SK-N-SH treated with all-trans-retinoic acid at 6 μM for 48 hours (cell line): ENCODE results near the gene ZNF583.

Source experiments
- ATAC-seq: fragments of 200-7000 bp; cut with Tn5 transposase; 3 replicates; pipeline ENCODE4 v1.9.1; 2020; ENCODE audit warnings: mild to moderate bottlenecking, moderate library complexity
- ARNTL ChIP-seq: fragments of 450-650 bp; formaldehyde crosslinking; IDR thresholded peaks from 2 replicates; pipeline ENCODE4 v1.5.0; 2020; ENCODE audit warnings: low read depth, mild to moderate bottlenecking, moderate library complexity, borderline replicate concordance
- BACH2 ChIP-seq: fragments of 250-450 bp; sonication (Bioruptor Pico); IDR thresholded peaks from 2 replicates; pipeline ENCODE4 v1.9.0; 2021; ENCODE audit warnings: mild to moderate bottlenecking, borderline replicate concordance
- CREB5 ChIP-seq: fragments of 250-450 bp; sonication (Bioruptor Pico); IDR thresholded peaks from 2 replicates; pipeline ENCODE4 v1.5.1; 2020; ENCODE audit warnings: low read depth, mild to moderate bottlenecking, moderate library complexity
- CSDC2 ChIP-seq: fragments of 250-450 bp; sonication (Bioruptor Pico); IDR thresholded peaks from 2 replicates; pipeline ENCODE4 v1.5.0; 2020; ENCODE audit warnings: mild to moderate bottlenecking, moderate library complexity
- ESRRG ChIP-seq: fragments of 250-450 bp; sonication (Bioruptor Pico); IDR thresholded peaks from 2 replicates; pipeline ENCODE4 v1.6.1; 2021; ENCODE audit warnings: mild to moderate bottlenecking
- GLIS3 ChIP-seq: fragments of 250-450 bp; sonication (Bioruptor Pico); IDR thresholded peaks from 2 replicates; pipeline ENCODE4 v1.5.0; 2020; ENCODE audit warnings: mild to moderate bottlenecking, moderate library complexity
- RARB ChIP-seq: fragments of 250-450 bp; sonication (Bioruptor Pico); IDR thresholded peaks from 2 replicates; pipeline ENCODE4 v1.8.0; 2021; ENCODE audit warnings: mild to moderate bottlenecking, moderate library complexity
- SNAI2 ChIP-seq: fragments of 250-450 bp; sonication (Bioruptor Pico); IDR thresholded peaks from 2 replicates; pipeline ENCODE4 v1.5.0; 2020; ENCODE audit warnings: mild to moderate bottlenecking, moderate library complexity
- TCF4 ChIP-seq: fragments of 250-450 bp; sonication (Bioruptor Pico); IDR thresholded peaks from 2 replicates; pipeline ENCODE4 v1.8.0; 2021; ENCODE audit warnings: mild to moderate bottlenecking, moderate library complexity, borderline replicate concordance
- TOX ChIP-seq: fragments of 250-450 bp; sonication (Bioruptor Pico); IDR thresholded peaks from 2 replicates; pipeline ENCODE4 v1.8.0; 2021; ENCODE audit warnings: mild to moderate bottlenecking, moderate library complexity, borderline replicate concordance
- TSHZ2 ChIP-seq: fragments of 250-450 bp; sonication (Bioruptor Pico); IDR thresholded peaks from 2 replicates; pipeline ENCODE4 v1.5.0; 2020; ENCODE audit warnings: mild to moderate bottlenecking, moderate library complexity
- ZC3H10 ChIP-seq: fragments of 250-450 bp; sonication (Bioruptor Pico); IDR thresholded peaks from 2 replicates; pipeline ENCODE4 v1.5.1; 2021; ENCODE audit warnings: mild to moderate bottlenecking, moderate library complexity
- ZFP3 ChIP-seq: fragments of 250-450 bp; sonication (Bioruptor Pico); IDR thresholded peaks from 2 replicates; pipeline ENCODE4 v1.5.0; 2020; ENCODE audit warnings: mild to moderate bottlenecking, moderate library complexity
- ZFP30 ChIP-seq: fragments of 450-650 bp; formaldehyde crosslinking; IDR thresholded peaks from 2 replicates; pipeline ENCODE4 v1.5.0; 2022; ENCODE audit warnings: mild to moderate bottlenecking, moderate library complexity
- ZNF565 ChIP-seq: fragments of 450-650 bp; formaldehyde crosslinking; conservative IDR thresholded peaks from 2 replicates; pipeline ENCODE4 v1.5.0; 2020; ENCODE audit warnings: low read depth, mild to moderate bottlenecking, moderate library complexity
- ZNF70 ChIP-seq: fragments of 450-650 bp; formaldehyde crosslinking; IDR thresholded peaks from 2 replicates; pipeline ENCODE4 v1.5.0; 2020; ENCODE audit warnings: mild to moderate bottlenecking, moderate library complexity
- TF ChIP-seq, protein P1 (sequence below): fragments of 250-450 bp; sonication (Bioruptor Pico); IDR thresholded peaks from 2 replicates; pipeline ENCODE4 v1.8.0; 2020; ENCODE audit warnings: mild to moderate bottlenecking, moderate library complexity, borderline replicate concordance
- TF ChIP-seq, protein P2 (sequence below): fragments of 250-450 bp; sonication (Bioruptor Pico); IDR thresholded peaks from 2 replicates; pipeline ENCODE4 v1.8.0; 2021; ENCODE audit warnings: low read depth, mild to moderate bottlenecking, moderate library complexity, borderline replicate concordance

ZNF583 gene

GRCh38 chr19:56372281-56372680, 31.9 kb upstream of the ZNF583 start:
- no peak for ATAC-seq
- TF ChIP-seq BACH2 (CRISPR knock-in tag) (no peak), GLIS3 (CRISPR knock-in tag) (no peak), RARB (CRISPR knock-in tag) (no peak), ZNF70 (no peak)
- TF ChIP-seq, protein P1, sequence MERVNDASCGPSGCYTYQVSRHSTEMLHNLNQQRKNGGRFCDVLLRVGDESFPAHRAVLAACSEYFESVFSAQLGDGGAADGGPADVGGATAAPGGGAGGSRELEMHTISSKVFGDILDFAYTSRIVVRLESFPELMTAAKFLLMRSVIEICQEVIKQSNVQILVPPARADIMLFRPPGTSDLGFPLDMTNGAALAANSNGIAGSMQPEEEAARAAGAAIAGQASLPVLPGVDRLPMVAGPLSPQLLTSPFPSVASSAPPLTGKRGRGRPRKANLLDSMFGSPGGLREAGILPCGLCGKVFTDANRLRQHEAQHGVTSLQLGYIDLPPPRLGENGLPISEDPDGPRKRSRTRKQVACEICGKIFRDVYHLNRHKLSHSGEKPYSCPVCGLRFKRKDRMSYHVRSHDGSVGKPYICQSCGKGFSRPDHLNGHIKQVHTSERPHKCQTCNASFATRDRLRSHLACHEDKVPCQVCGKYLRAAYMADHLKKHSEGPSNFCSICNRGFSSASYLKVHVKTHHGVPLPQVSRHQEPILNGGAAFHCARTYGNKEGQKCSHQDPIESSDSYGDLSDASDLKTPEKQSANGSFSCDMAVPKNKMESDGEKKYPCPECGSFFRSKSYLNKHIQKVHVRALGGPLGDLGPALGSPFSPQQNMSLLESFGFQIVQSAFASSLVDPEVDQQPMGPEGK (CRISPR knock-in tag): no peak
- TF ChIP-seq, all 23 proteins: peak for 0

GRCh38 chr19:56377105-56377924, 26.8 kb upstream of the ZNF583 start:
- ATAC-seq: no peak
- no peak for TF ChIP-seq ZFP3 (CRISPR knock-in tag)

DNA sequence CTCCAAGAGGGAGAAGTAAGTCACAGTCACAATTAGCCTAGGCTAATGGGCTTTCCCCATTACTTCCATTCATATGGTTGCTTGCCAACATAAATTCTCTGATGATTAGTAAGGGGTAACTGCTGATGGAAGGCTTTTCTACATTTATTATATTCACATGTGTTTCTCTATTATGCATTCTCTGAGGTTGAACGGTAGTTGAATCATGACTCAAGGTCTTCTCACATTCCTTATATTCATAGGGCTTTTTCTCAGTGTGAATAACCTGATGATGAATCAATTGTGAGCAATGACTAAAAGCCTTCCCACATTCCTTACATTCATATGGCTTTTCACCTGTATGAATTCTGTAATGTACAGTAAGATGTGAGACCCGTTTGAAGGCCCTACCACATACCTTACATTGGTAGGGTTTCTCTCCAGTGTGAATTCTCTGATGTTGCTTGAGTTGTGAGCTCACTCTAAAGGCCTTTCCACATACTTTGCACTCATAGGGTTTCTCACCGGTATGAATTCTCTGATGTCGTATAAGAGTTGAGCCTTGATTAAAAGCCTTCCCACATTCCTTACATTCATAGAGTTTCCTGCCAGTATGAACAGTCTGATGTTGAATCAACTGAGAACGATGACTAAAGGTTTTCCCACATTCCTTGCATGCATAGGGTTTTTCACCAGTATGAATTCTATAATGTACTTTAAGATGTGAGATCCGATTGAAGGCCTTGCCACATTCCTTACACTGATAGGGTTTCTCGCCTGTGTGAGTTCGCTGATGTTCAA, 20.1 kb upstream of the ZNF583 start:
- no peak for ATAC-seq
- TF ChIP-seq ZFP3 (CRISPR knock-in tag): no peak
- TF ChIP-seq TCF4: no peak
- TF ChIP-seq, protein P2, sequence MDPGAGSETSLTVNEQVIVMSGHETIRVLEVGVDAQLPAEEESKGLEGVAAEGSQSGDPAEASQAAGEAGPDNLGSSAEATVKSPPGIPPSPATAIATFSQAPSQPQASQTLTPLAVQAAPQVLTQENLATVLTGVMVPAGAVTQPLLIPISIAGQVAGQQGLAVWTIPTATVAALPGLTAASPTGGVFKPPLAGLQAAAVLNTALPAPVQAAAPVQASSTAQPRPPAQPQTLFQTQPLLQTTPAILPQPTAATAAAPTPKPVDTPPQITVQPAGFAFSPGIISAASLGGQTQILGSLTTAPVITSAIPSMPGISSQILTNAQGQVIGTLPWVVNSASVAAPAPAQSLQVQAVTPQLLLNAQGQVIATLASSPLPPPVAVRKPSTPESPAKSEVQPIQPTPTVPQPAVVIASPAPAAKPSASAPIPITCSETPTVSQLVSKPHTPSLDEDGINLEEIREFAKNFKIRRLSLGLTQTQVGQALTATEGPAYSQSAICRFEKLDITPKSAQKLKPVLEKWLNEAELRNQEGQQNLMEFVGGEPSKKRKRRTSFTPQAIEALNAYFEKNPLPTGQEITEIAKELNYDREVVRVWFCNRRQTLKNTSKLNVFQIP (CRISPR knock-in tag): no peak
- TF ChIP-seq ZNF565: no peak
- no peak for TF ChIP-seq TSHZ2 (CRISPR knock-in tag)

GRCh38 chr19:56393119-56394012, 10.8 kb upstream of the ZNF583 start, which contains the start of gene ZNF582:
ZNF582 (minus strand) TSS chr19:56393534; CDS start chr19:56391752, 1,782 bp downstream.
- TF ChIP-seq CREB5 (CRISPR knock-in tag) (no peak), ZFP3 (CRISPR knock-in tag) (peak; percentile 15; the same call in 1 of the 2 replicates)
- ATAC-seq: peak; percentile 99

GRCh38 chr19:56398809-56399208, 5.3 kb upstream of the ZNF583 start:
- no peak for ATAC-seq
- TF ChIP-seq ZNF565: no peak
- no peak for TF ChIP-seq GLIS3 (CRISPR knock-in tag)
- TF ChIP-seq ZFP30 (CRISPR knock-in tag): no peak
- no peak for TF ChIP-seq TSHZ2 (CRISPR knock-in tag)
- TF ChIP-seq CSDC2 (CRISPR knock-in tag): no peak
- TF ChIP-seq ARNTL: no peak
- no peak for TF ChIP-seq ESRRG (CRISPR knock-in tag)
- no peak for TF ChIP-seq TOX
- TF ChIP-seq SNAI2 (CRISPR knock-in tag): no peak
- no peak for TF ChIP-seq CREB5 (CRISPR knock-in tag)
- no peak for TF ChIP-seq ZC3H10 (CRISPR knock-in tag)
- TF ChIP-seq RARB (CRISPR knock-in tag): no peak
- no peak for TF ChIP-seq BACH2 (CRISPR knock-in tag)
